B cell (primary cell): ENCODE results near the gene JSRP1. TPM values are rescaled to one million over a fixed set of nuclear protein-coding genes. Genes with fewer than 3 reads are reported as not detected.

Source experiments
- ATAC-seq: fragments of 200-7000 bp; cut with Tn5 transposase; one replicate; pipeline ENCODE4 v1.10.0; 2021; ENCODE audit warnings: low read depth, mild to moderate bottlenecking, moderate number of reproducible peaks, moderate library complexity
- CTCF ChIA-PET: fragments of 350-600 bp; sonication (Branson Sonifier 250); formaldehyde crosslinking; loops from one replicate; lab custom pipeline; 2021; ENCODE audit warnings: antibody characterized with exemption, inconsistent platforms; lab: Charles Lee
- POLR2A ChIA-PET: fragments of 350-600 bp; sonication (Branson Sonifier 250); formaldehyde crosslinking; loops from one replicate; lab custom pipeline; 2021; ENCODE audit warnings: antibody characterized with exemption; lab: Charles Lee
- DNase-seq: peaks from one replicate; pipeline ENCODE4 v3.0.0; 2013
- H2AFZ ChIP-seq: 2 replicates; pipeline ENCODE4 v1.6.1; 2012; ENCODE audit warnings: mild to moderate bottlenecking, low read depth, low read length; ENCODE audit not compliant: insufficient read depth, poor library complexity, severe bottlenecking
- H3K27ac ChIP-seq, 2 donors: 1 replicate in 1 of 2; 2 replicates in 1 of 2; pipeline ENCODE4 v1.5.1; 2012 to 2013; ENCODE audit warnings: low read length in 2 of 2, mild to moderate bottlenecking in 2 of 2, moderate library complexity in 1 of 2
- H3K27me3 ChIP-seq, 4 experiments: fragments of 200-600 bp in 1 of 4; sonication (generic) in 1 of 4; replicated peaks in 1 of 4; 1 replicate in 2 of 4; 2 replicates in 2 of 4; pipeline versions ENCODE4 v1.6.1 to v1.7.0; 2013 to 2016; ENCODE audit warnings: low read length in 3 of 4, mild to moderate bottlenecking in 2 of 4, mixed read lengths in 1 of 4, moderate library complexity in 1 of 4; ENCODE audit not compliant: insufficient read depth in 4 of 4, control insufficient read depth in 3 of 4; ENCODE audit errors: control extremely low read depth in 1 of 4
- H3K36me3 ChIP-seq, 2 experiments: replicated peaks in 1 of 2; 1 replicate in 1 of 2; 2 replicates in 1 of 2; pipeline versions ENCODE4 v1.6.1 to v1.7.1; 2013; ENCODE audit warnings: low read length in 1 of 2; ENCODE audit not compliant: insufficient read depth in 2 of 2, control insufficient read depth in 1 of 2; ENCODE audit errors: control extremely low read depth in 1 of 2, extremely low read depth in 1 of 2
- H3K4me1 ChIP-seq, 2 donors: fragments of 200-600 bp in 1 of 2; sonication (generic) in 1 of 2; 1 replicate in 1 of 2; 2 replicates in 1 of 2; pipeline versions ENCODE4 v1.5.1 to v1.6.1; 2013 to 2017; ENCODE audit warnings: low read length in 2 of 2; ENCODE audit not compliant: control insufficient read depth in 2 of 2, insufficient read depth in 2 of 2
- H3K4me2 ChIP-seq: replicated peaks from 2 replicates; pipeline ENCODE3; 2012; ENCODE audit warnings: mild to moderate bottlenecking, low read depth, low read length; ENCODE audit not compliant: poor library complexity, severe bottlenecking
- H3K4me3 ChIP-seq, 5 experiments: fragments of 200-600 bp in 1 of 5; sonication (generic) in 1 of 5; 1 replicate in 3 of 5; 2 replicates in 2 of 5; pipeline versions ENCODE4 v1.5.1 to v1.7.0; 2011 to 2016; ENCODE audit warnings: low read length in 4 of 5, mild to moderate bottlenecking in 4 of 5, low read depth in 2 of 5, control low read depth in 1 of 5, moderate library complexity in 1 of 5; ENCODE audit not compliant: insufficient read depth in 1 of 5; ENCODE audit errors: control extremely low read depth in 1 of 5, extremely low read depth in 1 of 5
- H3K79me2 ChIP-seq: fragments of 200-600 bp; sonication (generic); one replicate; pipeline ENCODE4 v1.6.0; 2016; ENCODE audit warnings: low read length; ENCODE audit not compliant: control insufficient read depth, insufficient read depth
- H3K9ac ChIP-seq: fragments of 200-600 bp; sonication (generic); 2 replicates; pipeline ENCODE4 v1.6.1; 2017; ENCODE audit warnings: mild to moderate bottlenecking, low read length, moderate library complexity
- H3K9me3 ChIP-seq, 3 donors: one replicate each; pipeline versions ENCODE4 v1.6.1 to v1.7.1; 2013; ENCODE audit warnings: low read length in 2 of 3; ENCODE audit not compliant: control insufficient read depth in 2 of 3, insufficient read depth in 1 of 3; ENCODE audit errors: control extremely low read depth in 1 of 3
- H4K20me1 ChIP-seq: 2 replicates; pipeline ENCODE4 v1.6.0; 2012; ENCODE audit warnings: mild to moderate bottlenecking, low read length; ENCODE audit not compliant: insufficient read depth, control insufficient read depth, poor library complexity, severe bottlenecking
- H3K27ac Mint-ChIP-seq: one replicate; pipeline ENCODE4 v1.8.0; 2021; ENCODE audit warnings: mixed read lengths
- H3K27me3 Mint-ChIP-seq: one replicate; pipeline ENCODE4 v1.8.0; 2021; ENCODE audit warnings: mixed read lengths
- H3K4me1 Mint-ChIP-seq: one replicate; pipeline ENCODE4 v1.8.0; 2021; ENCODE audit warnings: mixed read lengths
- H3K4me3 Mint-ChIP-seq: one replicate; pipeline ENCODE4 v1.8.0; 2021; ENCODE audit warnings: mixed read lengths
- H3K9me3 Mint-ChIP-seq: one replicate; pipeline ENCODE4 v1.8.0; 2022; ENCODE audit warnings: mixed read lengths; ENCODE audit not compliant: insufficient read depth
- EZH2 ChIP-seq: IDR thresholded peaks from 2 replicates; pipeline ENCODE4 v1.6.1; 2012; ENCODE audit warnings: borderline replicate concordance, low read depth, mild to moderate bottlenecking, moderate library complexity, low read length; ENCODE audit not compliant: insufficient read depth, poor library complexity, severe bottlenecking
- WGBS: methylation state at CpG from one replicate; pipeline ENCODE4 v1.1.5; 2013; ENCODE audit warnings: missing lambda C conversion rate; ENCODE audit not compliant: insufficient coverage; 5-methylcytosine and 5-hydroxymethylcytosine counted together
- intact Hi-C: fragments of 100-400 bp; cut with micrococcal nuclease; formaldehyde crosslinking; loops from one replicate; pipeline ENCODE4 v1.10.0; 2022
- polyA plus RNA-seq: library from polyadenylated mRNA; depleted of rRNA; stranded (reverse); fragments of >200 nt; gene quantifications from 2 replicates; pipeline ENCODE4 v1.2.3, GENCODE V29; 2012
- total RNA-seq, 2 donors: library from RNA; stranded (reverse); fragments of 120-200 nt in 1 of 2; gene quantifications; 1 replicate in 1 of 2; 2 replicates in 1 of 2; pipeline versions ENCODE4 v1.2.3 to v1.2.4, GENCODE V29; 2013 to 2022
- TF ChIP-seq, protein P1 (sequence below): fragments of 200-600 bp; IDR thresholded peaks from one replicate; pipeline ENCODE4 v1.8.0; 2022; ENCODE audit warnings: antibody characterized with exemption, mild to moderate bottlenecking

The JSRP1 gene
- total and polyA plus RNA-seq, 2 donors (not counting 1 experiment from before 2014, with no cell fraction given), result 2.1 to 3.0 TPM

DNA sequence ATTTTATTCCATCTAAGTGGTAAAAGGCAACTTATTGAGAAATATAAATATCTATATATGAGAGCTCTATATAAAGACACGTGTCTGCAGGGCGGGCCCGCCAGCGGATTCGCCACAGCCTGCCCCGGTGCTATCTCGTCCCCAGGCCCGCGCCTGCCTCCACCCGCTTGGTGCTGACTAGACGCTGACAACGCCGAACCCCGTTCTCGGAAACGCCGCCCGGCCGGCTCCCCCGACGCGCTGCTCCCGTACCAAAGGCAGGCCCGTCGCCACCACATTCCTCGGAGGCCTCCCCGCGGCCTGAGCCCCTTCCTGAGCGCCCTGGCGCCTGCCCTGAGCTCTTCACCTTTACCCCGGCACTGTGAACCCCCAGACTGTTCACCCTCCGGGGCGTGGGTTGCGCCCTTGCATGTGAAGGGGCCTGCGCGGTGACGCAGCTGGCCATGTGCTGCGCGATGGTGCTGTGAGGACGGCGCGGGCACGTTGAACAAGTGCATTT lies 26.1 kb downstream of the JSRP1 start:
- Histone ChIP-seq H3K4me3 (no peak overlapping the region), H3K4me1 (peaks cover 8 to 32% of the 10 kb centered on the region in 2 donors), H3K9me3 (no peaks in the 10 kb centered on the region), H3K4me2 (no peak overlapping the region), H4K20me1 (peaks cover 64% of the 10 kb centered on the region), H2AFZ (no peak overlapping the region), H3K79me2 (peaks cover 53% of the 10 kb centered on the region), H3K36me3 (peaks cover 0 to 67% of the 10 kb centered on the region in 2 experiments), H3K27me3 (no peaks in the 10 kb centered on the region), H3K27ac (no peak overlapping the region), H3K9ac (no peak overlapping the region)
- Mint-ChIP-seq H3K27ac (no peak overlapping the region), H3K27me3 (no peaks in the 10 kb centered on the region), H3K4me3 (no peak overlapping the region), H3K9me3 (no peaks in the 10 kb centered on the region), H3K4me1 (peaks cover 30% of the 10 kb centered on the region)
- TF ChIP-seq, protein P1, sequence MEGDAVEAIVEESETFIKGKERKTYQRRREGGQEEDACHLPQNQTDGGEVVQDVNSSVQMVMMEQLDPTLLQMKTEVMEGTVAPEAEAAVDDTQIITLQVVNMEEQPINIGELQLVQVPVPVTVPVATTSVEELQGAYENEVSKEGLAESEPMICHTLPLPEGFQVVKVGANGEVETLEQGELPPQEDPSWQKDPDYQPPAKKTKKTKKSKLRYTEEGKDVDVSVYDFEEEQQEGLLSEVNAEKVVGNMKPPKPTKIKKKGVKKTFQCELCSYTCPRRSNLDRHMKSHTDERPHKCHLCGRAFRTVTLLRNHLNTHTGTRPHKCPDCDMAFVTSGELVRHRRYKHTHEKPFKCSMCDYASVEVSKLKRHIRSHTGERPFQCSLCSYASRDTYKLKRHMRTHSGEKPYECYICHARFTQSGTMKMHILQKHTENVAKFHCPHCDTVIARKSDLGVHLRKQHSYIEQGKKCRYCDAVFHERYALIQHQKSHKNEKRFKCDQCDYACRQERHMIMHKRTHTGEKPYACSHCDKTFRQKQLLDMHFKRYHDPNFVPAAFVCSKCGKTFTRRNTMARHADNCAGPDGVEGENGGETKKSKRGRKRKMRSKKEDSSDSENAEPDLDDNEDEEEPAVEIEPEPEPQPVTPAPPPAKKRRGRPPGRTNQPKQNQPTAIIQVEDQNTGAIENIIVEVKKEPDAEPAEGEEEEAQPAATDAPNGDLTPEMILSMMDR, result no peak
- CTCF ChIA-PET, result interaction anchor here (0.6 to 1.3 kb wide), 4 partner anchors 44 to 163 kb away, joined by 3 to 5 read pairs (median 3); no protein-coding TSS in a partner anchor
- ATAC-seq (no peak), DNase-seq (no peak)
- intact Hi-C loops, result no loop called here
- WGBS, result 95% methylated on average over 42 of the region's 43 CpGs
- POLR2A ChIA-PET, result interaction anchor here (0.6 to 0.8 kb wide), 2 partner anchors 42 to 77 kb away, joined by 4 to 7 read pairs; no protein-coding TSS in a partner anchor

DNA sequence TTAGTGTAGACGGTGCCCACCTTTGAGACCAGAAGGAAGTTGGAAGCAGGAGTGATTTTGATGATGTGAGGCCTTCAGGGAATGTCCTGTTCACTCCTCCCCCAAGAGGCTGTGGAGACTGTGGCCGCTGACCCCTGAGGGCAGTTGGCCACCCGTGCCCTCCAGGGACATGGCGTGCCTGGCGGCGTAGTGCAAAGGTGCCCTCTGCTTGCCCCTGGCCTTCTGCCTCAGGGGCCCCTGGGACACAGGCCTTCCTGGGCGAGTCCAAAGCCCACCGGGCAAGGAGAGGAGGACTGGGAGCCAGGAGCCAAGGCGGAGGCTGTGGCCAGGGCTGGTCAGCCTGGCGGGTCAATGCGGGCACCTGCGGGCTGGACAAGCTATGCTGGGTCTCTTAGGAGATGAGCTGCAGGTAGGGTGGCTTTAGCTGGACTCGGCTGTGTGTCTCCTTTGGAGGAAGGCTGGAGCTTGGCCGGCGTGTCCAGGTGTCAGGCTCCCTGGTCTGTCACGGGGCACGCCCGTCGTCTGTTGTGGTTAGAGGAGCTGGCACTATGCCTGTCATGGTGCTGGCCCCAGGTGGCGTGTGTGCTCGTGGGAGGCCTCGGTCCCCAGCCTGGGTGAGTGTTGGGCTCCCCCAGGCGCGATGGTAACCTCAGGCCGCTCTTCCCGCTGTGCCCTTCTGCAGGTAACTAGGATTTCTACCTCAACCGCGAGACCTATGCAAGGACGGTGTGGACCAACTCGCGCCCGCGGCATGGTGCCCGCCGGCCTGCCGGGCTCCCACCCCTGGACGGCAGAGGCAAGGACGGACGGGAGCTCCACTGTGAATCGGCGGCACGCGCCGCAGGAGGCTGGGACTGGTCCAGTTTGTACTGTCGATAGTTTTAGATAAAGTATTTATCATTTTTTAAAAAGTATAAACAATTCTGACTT lies 26.8 kb downstream of the JSRP1 start:
- Histone ChIP-seq H4K20me1 (peaks cover 57% of the 10 kb centered on the region), H2AFZ (no peak overlapping the region), H3K27me3 (no peaks in the 10 kb centered on the region), H3K9ac (no peak overlapping the region), H3K4me3 (no peak overlapping the region), H3K27ac (no peak overlapping the region), H3K4me1 (peaks cover 11 to 32% of the 10 kb centered on the region in 2 donors), H3K79me2 (peaks cover 46% of the 10 kb centered on the region), H3K9me3 (no peaks in the 10 kb centered on the region), H3K36me3 (peaks cover 0 to 72% of the 10 kb centered on the region in 2 experiments), H3K4me2 (no peak overlapping the region)
- Mint-ChIP-seq H3K27me3 (no peaks in the 10 kb centered on the region), H3K9me3 (no peaks in the 10 kb centered on the region), H3K4me3 (no peak overlapping the region), H3K4me1 (peaks cover 31% of the 10 kb centered on the region), H3K27ac (peak overlapping the region; percentile 79)
- ChIA-PET CTCF (interaction anchor here (0.9 to 1.3 kb wide), 5 partner anchors 45 to 408 kb away, joined by 3 to 5 read pairs (median 3); partner anchors contain the start of gene AP3D1), POLR2A (interaction anchor here (0.6 to 0.8 kb wide), 2 partner anchors 42 to 46 kb away, joined by 4 to 6 read pairs; no protein-coding TSS in a partner anchor)
- ATAC-seq (no peak), DNase-seq (no peak)
- 92% methylated on average over 33 of the region's 45 CpGs for WGBS
- intact Hi-C loops, result no loop called here
- TF ChIP-seq EZH2, result no peak
- TF ChIP-seq, protein P1, result no peak
